Panc1 (cell line): ENCODE data around the gene SLC16A7.

Experiments
- POLR2AphosphoS5 ChIP-seq: IDR thresholded peaks from 2 replicates; pipeline ENCODE4 v1.6.1; 2012; ENCODE audit warnings: mild to moderate bottlenecking, low read depth, low read length, moderate library complexity
- SIN3A ChIP-seq: IDR thresholded peaks from 2 replicates; pipeline ENCODE4 v1.6.1; 2012; ENCODE audit warnings: low read depth, mild to moderate bottlenecking, low read length, moderate library complexity, borderline replicate concordance; ENCODE audit not compliant: insufficient read depth
- TF ChIP-seq, protein P1 (sequence below): fragments of 450-650 bp; IDR thresholded peaks from 2 replicates; pipeline ENCODE4 v1.5.1; 2017; ENCODE audit warnings: mild to moderate bottlenecking

GRCh38 chr12:59736786-59737185 lies 141.0 kb downstream of the SLC16A7 start:
- TF ChIP-seq POLR2AphosphoS5 = no peak
- TF ChIP-seq, protein P1, sequence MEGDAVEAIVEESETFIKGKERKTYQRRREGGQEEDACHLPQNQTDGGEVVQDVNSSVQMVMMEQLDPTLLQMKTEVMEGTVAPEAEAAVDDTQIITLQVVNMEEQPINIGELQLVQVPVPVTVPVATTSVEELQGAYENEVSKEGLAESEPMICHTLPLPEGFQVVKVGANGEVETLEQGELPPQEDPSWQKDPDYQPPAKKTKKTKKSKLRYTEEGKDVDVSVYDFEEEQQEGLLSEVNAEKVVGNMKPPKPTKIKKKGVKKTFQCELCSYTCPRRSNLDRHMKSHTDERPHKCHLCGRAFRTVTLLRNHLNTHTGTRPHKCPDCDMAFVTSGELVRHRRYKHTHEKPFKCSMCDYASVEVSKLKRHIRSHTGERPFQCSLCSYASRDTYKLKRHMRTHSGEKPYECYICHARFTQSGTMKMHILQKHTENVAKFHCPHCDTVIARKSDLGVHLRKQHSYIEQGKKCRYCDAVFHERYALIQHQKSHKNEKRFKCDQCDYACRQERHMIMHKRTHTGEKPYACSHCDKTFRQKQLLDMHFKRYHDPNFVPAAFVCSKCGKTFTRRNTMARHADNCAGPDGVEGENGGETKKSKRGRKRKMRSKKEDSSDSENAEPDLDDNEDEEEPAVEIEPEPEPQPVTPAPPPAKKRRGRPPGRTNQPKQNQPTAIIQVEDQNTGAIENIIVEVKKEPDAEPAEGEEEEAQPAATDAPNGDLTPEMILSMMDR = no peak
- TF ChIP-seq SIN3A = no peak
